IMR-90 (cell line): ENCODE data around the gene AMDHD2. TPM values are rescaled to one million over a fixed set of nuclear protein-coding genes. Genes with fewer than 3 reads are reported as not detected.

ENCODE experiments used
- ELK1 ChIP-seq: fragments of 150-350 bp; IDR thresholded peaks from 2 replicates; pipeline ENCODE4 v1.6.1; 2016; ENCODE audit warnings: low read depth, mild to moderate bottlenecking, low read length, moderate library complexity, borderline replicate concordance
- polyA plus RNA-seq, 3 experiments: library from polyadenylated mRNA; depleted of rRNA; stranded (reverse); fragments of >200 nt; gene quantifications; 2 replicates each; pipeline ENCODE4 v1.2.3, GENCODE V29; 2012; ENCODE audit warnings: low replicate concordance in 1 of 3
- total RNA-seq: library from RNA; depleted of rRNA; stranded (reverse); fragments of >200 nt; gene quantifications from 2 replicates; pipeline ENCODE4 v1.2.3, GENCODE V29; 2012

The AMDHD2 gene
- total and polyA plus RNA-seq, 2 of the 4 experiments (the other 2 are of a cell fraction), result 10.6 to 30.3 TPM

- TF ChIP-seq ELK1, result no peak
Observed at GRCh38 chr16:2500918-2501750, 19.0 kb upstream of the AMDHD2 start (continued).
